SK-N-MC (cell line): Measurements from ENCODE around the gene CABS1.

Experiments used
- EZH2 ChIP-seq: fragments of 200-600 bp; sonication (generic); IDR thresholded peaks from one replicate; pipeline ENCODE4 v1.6.1; 2017; ENCODE audit warnings: antibody characterized with exemption
- POLR2AphosphoS5 ChIP-seq: IDR thresholded peaks from 2 replicates; pipeline ENCODE4 v1.6.1; 2012; ENCODE audit warnings: mild to moderate bottlenecking, low read depth, low read length, borderline replicate concordance

DNA sequence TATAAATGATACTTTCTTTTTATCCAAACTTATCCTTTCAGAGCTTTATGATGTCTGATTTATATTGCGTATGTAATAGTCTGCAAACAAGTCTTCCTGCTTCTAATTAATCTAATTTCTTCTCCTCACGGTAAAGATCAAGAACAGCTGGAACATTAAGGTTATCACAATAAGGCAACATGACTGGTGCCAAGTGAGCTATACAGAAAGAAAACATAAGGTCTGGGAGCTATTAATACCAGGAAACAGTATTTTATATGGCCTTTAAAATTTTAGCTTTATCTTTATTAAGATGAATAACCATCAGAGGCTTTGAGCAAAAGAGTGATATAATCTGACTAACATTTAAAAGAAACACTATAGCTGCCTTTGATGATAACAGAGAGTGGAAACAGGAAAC is 28.7 kb upstream of the CABS1 start:
- no peak for TF ChIP-seq EZH2
- no peak for TF ChIP-seq POLR2AphosphoS5
